GM12878 (cell line): ENCODE data around the gene PLPPR2. TPM values are rescaled to one million over a fixed set of nuclear protein-coding genes. Genes with fewer than 3 reads are reported as not detected.

Experiments
- ATAC-seq: fragments of 200-7000 bp; cut with Tn5 transposase; 3 replicates; pipeline ENCODE4 v1.9.1; 2020; ENCODE audit warnings: mild to moderate bottlenecking, moderate library complexity
- BruUV-seq: library from RNA; stranded (reverse); fragments of 400-500 nt; replicated peaks from 2 replicates; lab custom pipeline; 2021; lab: Mats Ljungman, UMichigan
- CTCF ChIA-PET: fragments of 300-600 bp; sonication (Branson Sonifier 250); formaldehyde crosslinking; extraction: SDS; loops from one replicate; lab custom pipeline; 2021; ENCODE audit warnings: inconsistent platforms; lab: Yijun Ruan, JAX
- POLR2A ChIA-PET: fragments of 350-600 bp; formaldehyde crosslinking; extraction: SDS; loops from one replicate; lab custom pipeline; 2021; ENCODE audit warnings: inconsistent platforms; lab: Charles Lee
- RAD21 ChIA-PET: fragments of 300-600 bp; sonication (Branson Sonifier 250); formaldehyde crosslinking; loops from one replicate; lab custom pipeline; 2023; ENCODE audit warnings: antibody characterized with exemption; ENCODE audit not compliant: unreplicated experiment; lab: Charles Lee
- SMC1A ChIA-PET: fragments of 300-600 bp; sonication (Branson Sonifier 250); formaldehyde crosslinking; loops from one replicate; lab custom pipeline; 2023; ENCODE audit not compliant: unreplicated experiment, uncharacterized antibody; lab: Charles Lee
- DNase-seq: peaks from one replicate; pipeline ENCODE4 v3.0.0-alpha.2; 2011; ENCODE audit warnings: low read depth, low spot score
- FAIRE-seq: peaks from 3 replicates; lab custom pipeline; 2011; peaks lifted over from hg19 to GRCh38; lab: Jason Lieb, UNC
- H2AFZ ChIP-seq: 2 replicates; pipeline ENCODE4 v1.6.0; 2011; ENCODE audit warnings: low read depth, low read length, control low read depth; ENCODE audit not compliant: control insufficient read depth
- H3K27ac ChIP-seq: 2 replicates; pipeline ENCODE4 v1.5.1; 2011; ENCODE audit warnings: control low read depth; ENCODE audit not compliant: control insufficient read depth, insufficient read depth
- H3K27me3 ChIP-seq, 2 experiments: replicated peaks in 1 of 2; 2 replicates each; pipeline versions ENCODE4 v1.6.0 to v1.6.1; 2011; ENCODE audit warnings: low read length in 1 of 2; ENCODE audit not compliant: control insufficient read depth in 2 of 2, insufficient read depth in 2 of 2
- H3K36me3 ChIP-seq, 2 experiments: 2 replicates each; pipeline ENCODE4 v1.5.1; 2011; ENCODE audit warnings: low read length in 1 of 2; ENCODE audit not compliant: control insufficient read depth in 2 of 2, insufficient read depth in 2 of 2
- H3K4me1 ChIP-seq: 2 replicates; pipeline ENCODE4 v1.6.1; 2011; ENCODE audit warnings: mild to moderate bottlenecking, low read length, moderate library complexity, mixed read lengths; ENCODE audit not compliant: control insufficient read depth, insufficient read depth
- H3K4me2 ChIP-seq: 2 replicates; pipeline ENCODE4 v1.6.0; 2011; ENCODE audit warnings: control low read depth; ENCODE audit not compliant: control insufficient read depth, insufficient read depth
- H3K4me3 ChIP-seq: fragments of 200-600 bp; sonication (generic); 2 replicates; pipeline ENCODE4 v1.5.1; 2016
- H3K79me2 ChIP-seq: 2 replicates; pipeline ENCODE4 v1.6.0; 2011; ENCODE audit warnings: low read length; ENCODE audit not compliant: control insufficient read depth, insufficient read depth
- H3K9ac ChIP-seq: 2 replicates; pipeline ENCODE4 v1.8.0; 2011; ENCODE audit warnings: low read length, control low read depth, mixed read lengths; ENCODE audit not compliant: control insufficient read depth, insufficient read depth
- H3K9me3 ChIP-seq: replicated peaks from 3 replicates; pipeline ENCODE4 v1.5.1; 2011; ENCODE audit warnings: mild to moderate bottlenecking, low read length; ENCODE audit not compliant: control insufficient read depth, insufficient read depth
- H4K20me1 ChIP-seq: 2 replicates; pipeline ENCODE4 v1.6.0; 2011; ENCODE audit not compliant: control insufficient read depth, insufficient read depth
- ASH2L ChIP-seq: fragments of 300-600, 200-600 bp; sonication (generic); IDR thresholded peaks from 2 replicates; pipeline ENCODE4 v1.6.1; 2017; ENCODE audit warnings: low read depth, mild to moderate bottlenecking, borderline replicate concordance
- BHLHE40 ChIP-seq, 2 experiments: fragments of 450-650 bp in 1 of 2; IDR thresholded peaks; 2 replicates each; pipeline ENCODE4 v1.6.1; 2011 to 2017; ENCODE audit warnings: low read depth in 2 of 2, borderline replicate concordance in 1 of 2, improper control_type of control experiment in 1 of 2, low read length in 1 of 2, mild to moderate bottlenecking in 1 of 2
- IKZF1 ChIP-seq: fragments of 450-650 bp; conservative IDR thresholded peaks from 2 replicates; pipeline ENCODE4 v1.6.1; 2017; ENCODE audit warnings: antibody characterized with exemption, mild to moderate bottlenecking
- JUNB ChIP-seq: IDR thresholded peaks from 2 replicates; pipeline ENCODE4 v1.6.1; 2016; ENCODE audit warnings: antibody characterized with exemption, mild to moderate bottlenecking
- KDM1A ChIP-seq: fragments of 200-600 bp; sonication (generic); IDR thresholded peaks from 2 replicates; pipeline ENCODE4 v1.6.1; 2016; ENCODE audit warnings: borderline replicate concordance
- MYC ChIP-seq: IDR thresholded peaks from 2 replicates; pipeline ENCODE4 v1.6.1; 2011; ENCODE audit warnings: mild to moderate bottlenecking, low read length, moderate library complexity, inconsistent platforms; ENCODE audit not compliant: insufficient read depth, insufficient replicate concordance, insufficient read length, severe bottlenecking
- RB1 ChIP-seq: fragments of 450-650 bp; formaldehyde crosslinking; IDR thresholded peaks from 2 replicates; pipeline ENCODE4 v1.6.1; 2017; ENCODE audit warnings: mild to moderate bottlenecking, borderline replicate concordance
- SIX5 ChIP-seq: IDR thresholded peaks from 2 replicates; pipeline ENCODE4 v1.6.1; 2011; ENCODE audit warnings: mild to moderate bottlenecking, low read depth, low read length, moderate library complexity; ENCODE audit not compliant: severe bottlenecking
- STAT1 ChIP-seq: fragments of 450-650 bp; conservative IDR thresholded peaks from 2 replicates; pipeline ENCODE4 v1.6.1; 2014; ENCODE audit warnings: antibody characterized with exemption, mild to moderate bottlenecking
- TBL1XR1 ChIP-seq: IDR thresholded peaks from 2 replicates; pipeline ENCODE4 v1.6.1; 2012; ENCODE audit warnings: low read depth, low read length, improper control_type of control experiment
- TCF7 ChIP-seq: IDR thresholded peaks from 2 replicates; pipeline ENCODE4 v1.6.1; 2014; ENCODE audit warnings: antibody characterized with exemption, borderline replicate concordance
- YY1 ChIP-seq: IDR thresholded peaks from 2 replicates; pipeline ENCODE4 v1.6.1; 2011; ENCODE audit warnings: low read depth, mild to moderate bottlenecking, low read length
- WGBS: methylation state at CpG from one replicate; pipeline ENCODE4 v1.1.6; 2016; ENCODE audit warnings: low lambda C conversion rate; ENCODE audit not compliant: insufficient replicate concordance, insufficient coverage; ENCODE audit errors: missing lambda C conversion rate; 5-methylcytosine and 5-hydroxymethylcytosine counted together
- in situ Hi-C: fragments of 300-500 bp; cut with MboI; formaldehyde crosslinking; loops from 9 replicates; pipeline ENCODE4 v1.14.3; 2018; ENCODE audit warnings: mixed read lengths
- intact Hi-C: fragments of 100-400 bp; cut with micrococcal nuclease; formaldehyde crosslinking; loops from one replicate; pipeline ENCODE4 v1.14.2; 2022; ENCODE audit not compliant: unreplicated experiment
- polyA plus RNA-seq, 11 experiments: library from polyadenylated mRNA; depleted of rRNA in 4 of 11; unstranded in 6 of 11; stranded (reverse) in 5 of 11; fragments of >200 nt; fragmentation: Nextera tagmentation in 4 of 11; fragmentation: Illumina TruSeq in 1 of 11; extraction: Ambion mirVana in 4 of 11; extraction: Trizol in 1 of 11; gene quantifications; 1 replicate in 1 of 11; 2 replicates in 10 of 11; pipeline versions ENCODE4 v1.2.1 to v1.2.3, GENCODE V29; 2011 to 2016; ENCODE audit warnings: inconsistent platforms in 2 of 11, missing spikeins in 2 of 11, low read depth in 1 of 11
- total RNA-seq, 4 experiments: library from RNA; depleted of rRNA in 3 of 4; stranded (reverse); fragments of >200 nt in 3 of 4; fragmentation: Illumina TruSeq in 1 of 4; extraction: Trizol in 1 of 4; gene quantifications; 2 replicates each; pipeline versions ENCODE4 v1.2.1 to v1.2.3, GENCODE V29; 2013 to 2021
- TF ChIP-seq, protein P1 (sequence below): fragments of 450-650 bp; IDR thresholded peaks from 2 replicates; pipeline ENCODE4 v1.6.1; 2014; ENCODE audit warnings: mild to moderate bottlenecking
- TF ChIP-seq, protein P2 (sequence below): IDR thresholded peaks from 2 replicates; pipeline ENCODE4 v1.6.1; 2012; ENCODE audit warnings: low read depth, low read length, improper control_type of control experiment

Gene PLPPR2
- total and polyA plus RNA-seq, 10 of the 15 experiments (the other 5 are each of a cell fraction or from before 2014, with no cell fraction given) = 0.09 to 2.8 (median 0.70) TPM

DNA sequence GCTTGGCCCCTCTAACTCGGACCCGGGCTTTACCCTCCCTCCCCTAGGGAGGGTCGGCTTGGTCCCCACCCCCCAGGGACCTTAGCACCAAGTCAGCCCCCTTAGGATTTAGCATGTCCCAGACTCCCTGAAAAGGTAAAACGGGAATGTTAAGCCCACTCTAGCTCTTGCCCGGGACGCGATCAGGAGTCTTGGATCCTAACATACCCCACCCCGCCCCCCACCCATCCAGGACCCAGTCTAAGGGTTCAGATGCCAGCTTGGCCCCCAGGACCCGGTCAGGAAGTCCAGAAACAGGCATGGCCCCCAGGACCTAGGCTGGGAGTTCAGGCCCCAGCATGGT lies 28.4 kb downstream of the PLPPR2 start:
- no peak overlapping the region for H3K4me3 ChIP-seq
- FAIRE-seq = no peak
- no peak overlapping the region for H3K4me2 ChIP-seq
- intact Hi-C loops = loop anchor here (5.0 kb wide), 1 partner anchor 199 kb away; no protein-coding TSS in a partner anchor
- ATAC-seq = no peak
- no TSS peak for BruUV-seq
- no peak overlapping the region for H3K27ac ChIP-seq
- H4K20me1 ChIP-seq = no peaks in the 10 kb centered on the region
- H3K4me1 ChIP-seq = peaks cover 11% of the 10 kb centered on the region
- no peak overlapping the region for H3K9ac ChIP-seq
- CTCF ChIA-PET = interaction anchor here (0.7 to 4.6 kb wide), 16 partner anchors 7 to 145 kb away, joined by 3 to 76 read pairs (median 7); partner anchors contain the start of genes CCDC159, ECSIT, ELAVL3 and ODAD3
- no peak overlapping the region for H2AFZ ChIP-seq
- no peak for DNase-seq
- H3K27me3 ChIP-seq = peaks cover 0 to 5% of the 10 kb centered on the region in 2 experiments; a peak in 2 of 4 replicates
- no peaks in the 10 kb centered on the region for H3K36me3 ChIP-seq
- SMC1A ChIA-PET = interaction anchor here (0.5 to 1.7 kb wide), 4 partner anchors 9 to 90 kb away, joined by 3 to 5 read pairs (median 4); partner anchors contain the start of genes ODAD3 and SWSAP1
- in situ Hi-C loops = no loop called here
- WGBS = 12% methylated on average over 9 of the region's 9 CpGs
- RAD21 ChIA-PET = interaction anchor here (1.0 to 1.7 kb wide), 4 partner anchors 9 to 99 kb away, joined by 3 to 9 read pairs (median 4); partner anchors contain the start of gene SWSAP1
- TF ChIP-seq JUNB = no peak
- no peak for TF ChIP-seq ASH2L
- no peak for TF ChIP-seq MYC
- TF ChIP-seq TBL1XR1 = no peak
- TF ChIP-seq BHLHE40 (IDR thresholded peaks at IDR 0.05; ENCODE audit: borderline replicate concordance in 1 of 2, low read depth in 2 of 2, low read length in 1 of 2) = no peak
- TF ChIP-seq, protein P1, sequence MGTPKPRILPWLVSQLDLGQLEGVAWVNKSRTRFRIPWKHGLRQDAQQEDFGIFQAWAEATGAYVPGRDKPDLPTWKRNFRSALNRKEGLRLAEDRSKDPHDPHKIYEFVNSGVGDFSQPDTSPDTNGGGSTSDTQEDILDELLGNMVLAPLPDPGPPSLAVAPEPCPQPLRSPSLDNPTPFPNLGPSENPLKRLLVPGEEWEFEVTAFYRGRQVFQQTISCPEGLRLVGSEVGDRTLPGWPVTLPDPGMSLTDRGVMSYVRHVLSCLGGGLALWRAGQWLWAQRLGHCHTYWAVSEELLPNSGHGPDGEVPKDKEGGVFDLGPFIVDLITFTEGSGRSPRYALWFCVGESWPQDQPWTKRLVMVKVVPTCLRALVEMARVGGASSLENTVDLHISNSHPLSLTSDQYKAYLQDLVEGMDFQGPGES = no peak
- TF ChIP-seq RB1 = no peak
- TF ChIP-seq, protein P2, sequence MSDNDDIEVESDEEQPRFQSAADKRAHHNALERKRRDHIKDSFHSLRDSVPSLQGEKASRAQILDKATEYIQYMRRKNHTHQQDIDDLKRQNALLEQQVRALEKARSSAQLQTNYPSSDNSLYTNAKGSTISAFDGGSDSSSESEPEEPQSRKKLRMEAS = no peak
- TF ChIP-seq TCF7 = no peak
- no peak for TF ChIP-seq YY1
- no peak for TF ChIP-seq STAT1
- no peak for TF ChIP-seq SIX5
- TF ChIP-seq KDM1A = no peak
- no peak for TF ChIP-seq IKZF1
- H3K79me2 ChIP-seq = no peaks in the 10 kb centered on the region
- POLR2A ChIA-PET = interaction anchor here (0.6 kb wide), 1 partner anchor 209 kb away, joined by 3 read pairs; no protein-coding TSS in a partner anchor
- H3K9me3 ChIP-seq = no peaks in the 10 kb centered on the region
